WTC11 (cell line): ENCODE measurements around the gene GOLGA7B. TPM values are rescaled to one million over a fixed set of nuclear protein-coding genes. Genes with fewer than 3 reads are reported as not detected.

Source experiments
- ATAC-seq: fragments of 200-7000 bp; cut with Tn5 transposase; 2 replicates; pipeline ENCODE4 v1.10.0; 2021; ENCODE audit warnings: mild to moderate bottlenecking, moderate library complexity
- CTCF ChIA-PET: fragments of 300-600 bp; sonication (Branson Sonifier 250); formaldehyde crosslinking; loops from one replicate; lab custom pipeline; 2021; ENCODE audit warnings: antibody characterized with exemption; lab: Charles Lee
- POLR2A ChIA-PET: fragments of 350-600 bp; sonication (Branson Sonifier 250); formaldehyde crosslinking; loops from one replicate; lab custom pipeline; 2021; ENCODE audit warnings: antibody characterized with exemption; lab: Charles Lee
- DNase-seq: peaks from one replicate; pipeline ENCODE4 v3.0.0; 2021; ENCODE audit warnings: low spot score
- H3K27ac Mint-ChIP-seq: 2 replicates; pipeline ENCODE4 v1.8.0; 2021; ENCODE audit warnings: mixed read lengths
- H3K27me3 Mint-ChIP-seq: 2 replicates; pipeline ENCODE4 v1.8.0; 2021; ENCODE audit warnings: low read depth, mild to moderate bottlenecking, moderate library complexity, mixed read lengths
- H3K36me3 Mint-ChIP-seq: 2 replicates; pipeline ENCODE4 v1.8.0; 2021; ENCODE audit warnings: mixed read lengths
- H3K4me1 Mint-ChIP-seq: 2 replicates; pipeline ENCODE4 v1.8.0; 2022; ENCODE audit warnings: mixed read lengths
- H3K4me3 Mint-ChIP-seq: 2 replicates; pipeline ENCODE4 v1.8.0; 2021; ENCODE audit warnings: mild to moderate bottlenecking, moderate library complexity, mixed read lengths
- H3K9me3 Mint-ChIP-seq: 2 replicates; pipeline ENCODE4 v1.8.0; 2021; ENCODE audit warnings: mixed read lengths
- ESRRA ChIP-seq: sonication (generic); formaldehyde crosslinking; IDR thresholded peaks from 2 replicates; pipeline ENCODE4 v1.8.1; 2022; ENCODE audit warnings: mild to moderate bottlenecking, missing genetic modification reagents, borderline replicate concordance
- GABPB1 ChIP-seq: sonication (generic); formaldehyde crosslinking; IDR thresholded peaks from 2 replicates; pipeline ENCODE4 v1.8.1; 2023; ENCODE audit warnings: mild to moderate bottlenecking, missing genetic modification reagents
- NFYB ChIP-seq: sonication (generic); formaldehyde crosslinking; conservative IDR thresholded peaks from 2 replicates; pipeline ENCODE4 v1.8.0; 2022; ENCODE audit warnings: low read depth, missing genetic modification reagents
- PRRX2 ChIP-seq: fragments of 250-450 bp; sonication (Bioruptor Pico); IDR thresholded peaks from 2 replicates; pipeline ENCODE4 v1.8.0; 2021; ENCODE audit warnings: mild to moderate bottlenecking
- ZNF121 ChIP-seq: sonication (generic); formaldehyde crosslinking; IDR thresholded peaks from 2 replicates; pipeline ENCODE4 v1.8.0; 2023; ENCODE audit warnings: missing genetic modification reagents
- ZNF138 ChIP-seq: sonication (generic); formaldehyde crosslinking; conservative IDR thresholded peaks from 2 replicates; pipeline ENCODE4 v1.8.1; 2022; ENCODE audit warnings: mild to moderate bottlenecking, moderate library complexity, missing genetic modification reagents
- ZNF219 ChIP-seq: sonication (generic); formaldehyde crosslinking; IDR thresholded peaks from 2 replicates; pipeline ENCODE4 v1.8.0; 2023; ENCODE audit warnings: missing genetic modification reagents, mild to moderate bottlenecking, borderline replicate concordance
- ZNF671 ChIP-seq: fragments of 250-450 bp; sonication (Bioruptor Pico); IDR thresholded peaks from 2 replicates; pipeline ENCODE4 v1.8.0; 2021; ENCODE audit warnings: mild to moderate bottlenecking
- total RNA-seq: library from RNA; stranded (reverse); gene quantifications from 3 replicates; pipeline ENCODE4 v1.2.3, GENCODE V29; 2021
- TF ChIP-seq, protein P1 (sequence below): sonication (generic); formaldehyde crosslinking; IDR thresholded peaks from 2 replicates; pipeline ENCODE4 v1.8.0; 2023; ENCODE audit warnings: missing genetic modification reagents, mild to moderate bottlenecking, borderline replicate concordance
- TF ChIP-seq, protein P2 (sequence below): fragments of 250-450 bp; sonication (Bioruptor Pico); IDR thresholded peaks from 2 replicates; pipeline ENCODE4 v1.9.0; 2021; ENCODE audit warnings: mild to moderate bottlenecking, borderline replicate concordance
- TF ChIP-seq, protein P3 (sequence below): fragments of 250-450 bp; sonication (Bioruptor Pico); IDR thresholded peaks from 2 replicates; pipeline ENCODE4 v1.9.0; 2021; ENCODE audit warnings: moderate library complexity, mild to moderate bottlenecking, inconsistent platforms, borderline replicate concordance
- TF ChIP-seq, protein P4 (sequence below): sonication (generic); formaldehyde crosslinking; IDR thresholded peaks from 2 replicates; pipeline ENCODE4 v1.8.1; 2023; ENCODE audit warnings: mild to moderate bottlenecking, missing genetic modification reagents
- TF ChIP-seq, protein P5 (sequence below): sonication (generic); formaldehyde crosslinking; IDR thresholded peaks from 2 replicates; pipeline ENCODE4 v1.8.1; 2022; ENCODE audit warnings: mild to moderate bottlenecking, missing genetic modification reagents, moderate library complexity, borderline replicate concordance
- TF ChIP-seq, protein P6 (sequence below): sonication (generic); formaldehyde crosslinking; IDR thresholded peaks from 2 replicates; pipeline ENCODE4 v1.8.1; 2022; ENCODE audit warnings: mild to moderate bottlenecking, moderate library complexity, missing genetic modification reagents
- TF ChIP-seq, protein P7 (sequence below): sonication (generic); formaldehyde crosslinking; IDR thresholded peaks from 2 replicates; pipeline ENCODE4 v1.8.1; 2023; ENCODE audit warnings: mild to moderate bottlenecking, missing genetic modification reagents, borderline replicate concordance
- TF ChIP-seq, protein P8 (sequence below): sonication (generic); formaldehyde crosslinking; IDR thresholded peaks from 2 replicates; pipeline ENCODE4 v1.8.1; 2022; ENCODE audit warnings: low read depth, missing genetic modification reagents, borderline replicate concordance

Gene GOLGA7B
- total RNA-seq, 1 experiment from 2014 or later: 0.24 TPM

DNA sequence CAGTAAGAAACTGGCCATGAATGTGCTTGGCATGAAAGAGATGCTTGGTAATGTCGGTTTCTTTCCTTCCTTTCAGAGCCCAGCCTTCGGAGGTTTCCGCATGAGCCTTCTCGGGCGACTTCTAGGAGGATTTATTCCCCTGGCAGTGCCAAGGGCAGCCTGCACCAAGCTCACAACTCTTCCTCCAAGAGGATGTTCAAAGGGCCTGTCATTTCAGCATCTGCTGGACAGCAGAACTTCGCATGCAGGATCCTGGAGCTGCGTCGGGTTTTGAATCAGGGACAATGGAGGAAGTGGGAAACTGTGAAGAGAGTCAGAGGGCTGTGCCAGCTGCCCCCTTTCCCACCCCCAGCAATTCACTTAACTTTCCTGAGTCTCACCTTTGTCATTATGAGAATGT lies 21.3 kb downstream of the GOLGA7B start (continued):
- TF ChIP-seq, protein P1, sequence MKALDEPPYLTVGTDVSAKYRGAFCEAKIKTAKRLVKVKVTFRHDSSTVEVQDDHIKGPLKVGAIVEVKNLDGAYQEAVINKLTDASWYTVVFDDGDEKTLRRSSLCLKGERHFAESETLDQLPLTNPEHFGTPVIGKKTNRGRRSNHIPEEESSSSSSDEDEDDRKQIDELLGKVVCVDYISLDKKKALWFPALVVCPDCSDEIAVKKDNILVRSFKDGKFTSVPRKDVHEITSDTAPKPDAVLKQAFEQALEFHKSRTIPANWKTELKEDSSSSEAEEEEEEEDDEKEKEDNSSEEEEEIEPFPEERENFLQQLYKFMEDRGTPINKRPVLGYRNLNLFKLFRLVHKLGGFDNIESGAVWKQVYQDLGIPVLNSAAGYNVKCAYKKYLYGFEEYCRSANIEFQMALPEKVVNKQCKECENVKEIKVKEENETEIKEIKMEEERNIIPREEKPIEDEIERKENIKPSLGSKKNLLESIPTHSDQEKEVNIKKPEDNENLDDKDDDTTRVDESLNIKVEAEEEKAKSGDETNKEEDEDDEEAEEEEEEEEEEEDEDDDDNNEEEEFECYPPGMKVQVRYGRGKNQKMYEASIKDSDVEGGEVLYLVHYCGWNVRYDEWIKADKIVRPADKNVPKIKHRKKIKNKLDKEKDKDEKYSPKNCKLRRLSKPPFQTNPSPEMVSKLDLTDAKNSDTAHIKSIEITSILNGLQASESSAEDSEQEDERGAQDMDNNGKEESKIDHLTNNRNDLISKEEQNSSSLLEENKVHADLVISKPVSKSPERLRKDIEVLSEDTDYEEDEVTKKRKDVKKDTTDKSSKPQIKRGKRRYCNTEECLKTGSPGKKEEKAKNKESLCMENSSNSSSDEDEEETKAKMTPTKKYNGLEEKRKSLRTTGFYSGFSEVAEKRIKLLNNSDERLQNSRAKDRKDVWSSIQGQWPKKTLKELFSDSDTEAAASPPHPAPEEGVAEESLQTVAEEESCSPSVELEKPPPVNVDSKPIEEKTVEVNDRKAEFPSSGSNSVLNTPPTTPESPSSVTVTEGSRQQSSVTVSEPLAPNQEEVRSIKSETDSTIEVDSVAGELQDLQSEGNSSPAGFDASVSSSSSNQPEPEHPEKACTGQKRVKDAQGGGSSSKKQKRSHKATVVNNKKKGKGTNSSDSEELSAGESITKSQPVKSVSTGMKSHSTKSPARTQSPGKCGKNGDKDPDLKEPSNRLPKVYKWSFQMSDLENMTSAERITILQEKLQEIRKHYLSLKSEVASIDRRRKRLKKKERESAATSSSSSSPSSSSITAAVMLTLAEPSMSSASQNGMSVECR: no peak
- TF ChIP-seq PRRX2 (CRISPR knock-in tag) (no peak), ZNF671 (no peak), ZNF219 (CRISPR knock-in tag) (no peak), ESRRA (CRISPR knock-in tag) (no peak), ZNF138 (CRISPR knock-in tag) (no peak), ZNF121 (CRISPR knock-in tag) (no peak), NFYB (CRISPR knock-in tag) (no peak)
- TF ChIP-seq, protein P2, sequence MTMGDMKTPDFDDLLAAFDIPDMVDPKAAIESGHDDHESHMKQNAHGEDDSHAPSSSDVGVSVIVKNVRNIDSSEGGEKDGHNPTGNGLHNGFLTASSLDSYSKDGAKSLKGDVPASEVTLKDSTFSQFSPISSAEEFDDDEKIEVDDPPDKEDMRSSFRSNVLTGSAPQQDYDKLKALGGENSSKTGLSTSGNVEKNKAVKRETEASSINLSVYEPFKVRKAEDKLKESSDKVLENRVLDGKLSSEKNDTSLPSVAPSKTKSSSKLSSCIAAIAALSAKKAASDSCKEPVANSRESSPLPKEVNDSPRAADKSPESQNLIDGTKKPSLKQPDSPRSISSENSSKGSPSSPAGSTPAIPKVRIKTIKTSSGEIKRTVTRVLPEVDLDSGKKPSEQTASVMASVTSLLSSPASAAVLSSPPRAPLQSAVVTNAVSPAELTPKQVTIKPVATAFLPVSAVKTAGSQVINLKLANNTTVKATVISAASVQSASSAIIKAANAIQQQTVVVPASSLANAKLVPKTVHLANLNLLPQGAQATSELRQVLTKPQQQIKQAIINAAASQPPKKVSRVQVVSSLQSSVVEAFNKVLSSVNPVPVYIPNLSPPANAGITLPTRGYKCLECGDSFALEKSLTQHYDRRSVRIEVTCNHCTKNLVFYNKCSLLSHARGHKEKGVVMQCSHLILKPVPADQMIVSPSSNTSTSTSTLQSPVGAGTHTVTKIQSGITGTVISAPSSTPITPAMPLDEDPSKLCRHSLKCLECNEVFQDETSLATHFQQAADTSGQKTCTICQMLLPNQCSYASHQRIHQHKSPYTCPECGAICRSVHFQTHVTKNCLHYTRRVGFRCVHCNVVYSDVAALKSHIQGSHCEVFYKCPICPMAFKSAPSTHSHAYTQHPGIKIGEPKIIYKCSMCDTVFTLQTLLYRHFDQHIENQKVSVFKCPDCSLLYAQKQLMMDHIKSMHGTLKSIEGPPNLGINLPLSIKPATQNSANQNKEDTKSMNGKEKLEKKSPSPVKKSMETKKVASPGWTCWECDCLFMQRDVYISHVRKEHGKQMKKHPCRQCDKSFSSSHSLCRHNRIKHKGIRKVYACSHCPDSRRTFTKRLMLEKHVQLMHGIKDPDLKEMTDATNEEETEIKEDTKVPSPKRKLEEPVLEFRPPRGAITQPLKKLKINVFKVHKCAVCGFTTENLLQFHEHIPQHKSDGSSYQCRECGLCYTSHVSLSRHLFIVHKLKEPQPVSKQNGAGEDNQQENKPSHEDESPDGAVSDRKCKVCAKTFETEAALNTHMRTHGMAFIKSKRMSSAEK (CRISPR knock-in tag): no peak
- TF ChIP-seq, protein P3, sequence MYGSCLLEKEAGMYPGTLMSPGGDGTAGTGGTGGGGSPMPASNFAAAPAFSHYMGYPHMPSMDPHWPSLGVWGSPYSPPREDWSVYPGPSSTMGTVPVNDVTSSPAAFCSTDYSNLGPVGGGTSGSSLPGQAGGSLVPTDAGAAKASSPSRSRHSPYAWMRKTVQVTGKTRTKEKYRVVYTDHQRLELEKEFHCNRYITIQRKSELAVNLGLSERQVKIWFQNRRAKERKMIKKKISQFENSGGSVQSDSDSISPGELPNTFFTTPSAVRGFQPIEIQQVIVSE (CRISPR knock-in tag): no peak
- TF ChIP-seq, protein P4, sequence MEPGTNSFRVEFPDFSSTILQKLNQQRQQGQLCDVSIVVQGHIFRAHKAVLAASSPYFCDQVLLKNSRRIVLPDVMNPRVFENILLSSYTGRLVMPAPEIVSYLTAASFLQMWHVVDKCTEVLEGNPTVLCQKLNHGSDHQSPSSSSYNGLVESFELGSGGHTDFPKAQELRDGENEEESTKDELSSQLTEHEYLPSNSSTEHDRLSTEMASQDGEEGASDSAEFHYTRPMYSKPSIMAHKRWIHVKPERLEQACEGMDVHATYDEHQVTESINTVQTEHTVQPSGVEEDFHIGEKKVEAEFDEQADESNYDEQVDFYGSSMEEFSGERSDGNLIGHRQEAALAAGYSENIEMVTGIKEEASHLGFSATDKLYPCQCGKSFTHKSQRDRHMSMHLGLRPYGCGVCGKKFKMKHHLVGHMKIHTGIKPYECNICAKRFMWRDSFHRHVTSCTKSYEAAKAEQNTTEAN: no peak
- TF ChIP-seq, protein P5, sequence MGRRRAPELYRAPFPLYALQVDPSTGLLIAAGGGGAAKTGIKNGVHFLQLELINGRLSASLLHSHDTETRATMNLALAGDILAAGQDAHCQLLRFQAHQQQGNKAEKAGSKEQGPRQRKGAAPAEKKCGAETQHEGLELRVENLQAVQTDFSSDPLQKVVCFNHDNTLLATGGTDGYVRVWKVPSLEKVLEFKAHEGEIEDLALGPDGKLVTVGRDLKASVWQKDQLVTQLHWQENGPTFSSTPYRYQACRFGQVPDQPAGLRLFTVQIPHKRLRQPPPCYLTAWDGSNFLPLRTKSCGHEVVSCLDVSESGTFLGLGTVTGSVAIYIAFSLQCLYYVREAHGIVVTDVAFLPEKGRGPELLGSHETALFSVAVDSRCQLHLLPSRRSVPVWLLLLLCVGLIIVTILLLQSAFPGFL: no peak
- TF ChIP-seq, all 79 proteins: peak for 0

DNA sequence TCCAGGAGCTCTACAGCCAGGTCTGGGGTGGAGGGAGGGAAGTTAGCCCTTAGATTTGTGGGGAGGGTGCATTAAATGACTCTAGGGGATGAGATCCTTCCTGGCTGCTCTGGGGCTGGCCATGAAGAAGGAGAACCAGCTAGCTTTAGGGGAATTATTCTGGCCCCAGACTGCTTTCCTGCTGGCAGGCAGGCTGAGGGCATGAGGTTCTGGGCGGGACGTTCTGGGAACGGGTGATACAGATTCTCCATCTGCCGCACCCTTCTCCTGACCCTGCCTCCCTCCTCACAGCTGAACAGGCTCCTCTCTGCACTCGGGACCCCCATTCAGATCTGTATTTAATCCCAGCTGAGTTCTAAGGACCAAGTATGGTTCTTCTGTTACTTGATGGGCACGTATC lies 23.9 kb downstream of the GOLGA7B start:
- no peak for DNase-seq
- Mint-ChIP-seq H3K27me3 (no peaks in the 10 kb centered on the region), H3K36me3 (no peaks in the 10 kb centered on the region), H3K4me3 (no peak overlapping the region), H3K27ac (no peak overlapping the region), H3K4me1 (peaks cover 41% of the 10 kb centered on the region), H3K9me3 (no peaks in the 10 kb centered on the region)
- ChIA-PET CTCF (interaction anchor here (1.7 to 2.7 kb wide), 2 partner anchors 15 to 81 kb away, joined by 5 to 10 read pairs; no protein-coding TSS in a partner anchor), POLR2A (no interaction called here)
- no peak for ATAC-seq
- no peak for TF ChIP-seq ZNF138 (CRISPR knock-in tag)
- TF ChIP-seq, protein P6, sequence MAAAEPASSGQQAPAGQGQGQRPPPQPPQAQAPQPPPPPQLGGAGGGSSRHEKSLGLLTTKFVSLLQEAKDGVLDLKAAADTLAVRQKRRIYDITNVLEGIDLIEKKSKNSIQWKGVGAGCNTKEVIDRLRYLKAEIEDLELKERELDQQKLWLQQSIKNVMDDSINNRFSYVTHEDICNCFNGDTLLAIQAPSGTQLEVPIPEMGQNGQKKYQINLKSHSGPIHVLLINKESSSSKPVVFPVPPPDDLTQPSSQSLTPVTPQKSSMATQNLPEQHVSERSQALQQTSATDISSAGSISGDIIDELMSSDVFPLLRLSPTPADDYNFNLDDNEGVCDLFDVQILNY: no peak
- TF ChIP-seq, protein P7, sequence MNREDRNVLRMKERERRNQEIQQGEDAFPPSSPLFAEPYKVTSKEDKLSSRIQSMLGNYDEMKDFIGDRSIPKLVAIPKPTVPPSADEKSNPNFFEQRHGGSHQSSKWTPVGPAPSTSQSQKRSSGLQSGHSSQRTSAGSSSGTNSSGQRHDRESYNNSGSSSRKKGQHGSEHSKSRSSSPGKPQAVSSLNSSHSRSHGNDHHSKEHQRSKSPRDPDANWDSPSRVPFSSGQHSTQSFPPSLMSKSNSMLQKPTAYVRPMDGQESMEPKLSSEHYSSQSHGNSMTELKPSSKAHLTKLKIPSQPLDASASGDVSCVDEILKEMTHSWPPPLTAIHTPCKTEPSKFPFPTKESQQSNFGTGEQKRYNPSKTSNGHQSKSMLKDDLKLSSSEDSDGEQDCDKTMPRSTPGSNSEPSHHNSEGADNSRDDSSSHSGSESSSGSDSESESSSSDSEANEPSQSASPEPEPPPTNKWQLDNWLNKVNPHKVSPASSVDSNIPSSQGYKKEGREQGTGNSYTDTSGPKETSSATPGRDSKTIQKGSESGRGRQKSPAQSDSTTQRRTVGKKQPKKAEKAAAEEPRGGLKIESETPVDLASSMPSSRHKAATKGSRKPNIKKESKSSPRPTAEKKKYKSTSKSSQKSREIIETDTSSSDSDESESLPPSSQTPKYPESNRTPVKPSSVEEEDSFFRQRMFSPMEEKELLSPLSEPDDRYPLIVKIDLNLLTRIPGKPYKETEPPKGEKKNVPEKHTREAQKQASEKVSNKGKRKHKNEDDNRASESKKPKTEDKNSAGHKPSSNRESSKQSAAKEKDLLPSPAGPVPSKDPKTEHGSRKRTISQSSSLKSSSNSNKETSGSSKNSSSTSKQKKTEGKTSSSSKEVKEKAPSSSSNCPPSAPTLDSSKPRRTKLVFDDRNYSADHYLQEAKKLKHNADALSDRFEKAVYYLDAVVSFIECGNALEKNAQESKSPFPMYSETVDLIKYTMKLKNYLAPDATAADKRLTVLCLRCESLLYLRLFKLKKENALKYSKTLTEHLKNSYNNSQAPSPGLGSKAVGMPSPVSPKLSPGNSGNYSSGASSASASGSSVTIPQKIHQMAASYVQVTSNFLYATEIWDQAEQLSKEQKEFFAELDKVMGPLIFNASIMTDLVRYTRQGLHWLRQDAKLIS (CRISPR knock-in tag): no peak
- TF ChIP-seq, protein P4: no peak
- no peak for TF ChIP-seq GABPB1 (CRISPR knock-in tag)
- TF ChIP-seq, protein P8, sequence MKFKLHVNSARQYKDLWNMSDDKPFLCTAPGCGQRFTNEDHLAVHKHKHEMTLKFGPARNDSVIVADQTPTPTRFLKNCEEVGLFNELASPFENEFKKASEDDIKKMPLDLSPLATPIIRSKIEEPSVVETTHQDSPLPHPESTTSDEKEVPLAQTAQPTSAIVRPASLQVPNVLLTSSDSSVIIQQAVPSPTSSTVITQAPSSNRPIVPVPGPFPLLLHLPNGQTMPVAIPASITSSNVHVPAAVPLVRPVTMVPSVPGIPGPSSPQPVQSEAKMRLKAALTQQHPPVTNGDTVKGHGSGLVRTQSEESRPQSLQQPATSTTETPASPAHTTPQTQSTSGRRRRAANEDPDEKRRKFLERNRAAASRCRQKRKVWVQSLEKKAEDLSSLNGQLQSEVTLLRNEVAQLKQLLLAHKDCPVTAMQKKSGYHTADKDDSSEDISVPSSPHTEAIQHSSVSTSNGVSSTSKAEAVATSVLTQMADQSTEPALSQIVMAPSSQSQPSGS (CRISPR knock-in tag): no peak
